ENCODE results near the gene DNAAF5. TPM values are rescaled to one million over a fixed set of nuclear protein-coding genes. Genes with fewer than 3 reads are reported as not detected.

The DNAAF5 gene
- total and polyA plus RNA-seq, 2 of the 13 experiments (the other 11 are each of a cell fraction or from before 2014, with no cell fraction given) = 11.9 to 21.5 TPM

GRCh38 chr7:786472-787255 is 60.2 kb downstream of the DNAAF5 start:
- no peak overlapping the region for H3K4me3 ChIP-seq (replicated peaks in 1 of 3; ENCODE audit: insufficient read depth in 1 of 3, low read depth in 2 of 3, low read length in 3 of 3)
- no peaks in the 10 kb centered on the region for H4K20me1 ChIP-seq (ENCODE audit: insufficient read depth, low read length)
- ATAC-seq (peak; percentile 83), FAIRE-seq (peak; percentile 28), DNase-seq (ENCODE audit: low spot score) (peak; percentile 39)
- H2AFZ ChIP-seq (ENCODE audit: low read length) = no peak overlapping the region
- intact Hi-C loops (cut with micrococcal nuclease; ENCODE audit: unreplicated experiment) = loop anchor here (1.0 kb wide), 2 partner anchors 26 to 87 kb away; no protein-coding TSS in a partner anchor
- H3K36me3 ChIP-seq (replicated peaks in 1 of 2; ENCODE audit: control insufficient read depth in 1 of 2, insufficient read depth in 2 of 2, low read length in 2 of 2) = peaks cover 9 to 31% of the 10 kb centered on the region in 2 experiments; a peak in 4 of 5 replicates
- ChIA-PET POLR2A (interaction anchor here (0.5 kb wide), 1 partner anchor 26 kb away, joined by 3 read pairs; no protein-coding TSS in a partner anchor), CTCF (ENCODE audit: low intra/inter-chr PET ratio, low total read pairs) (interaction anchor here (1.3 to 4.2 kb wide), 2 partner anchors 50 to 87 kb away, joined by 3 to 23 read pairs; no protein-coding TSS in a partner anchor)
- H3K9me3 ChIP-seq (ENCODE audit: low read length) = no peaks in the 10 kb centered on the region
- H3K4me2 ChIP-seq (ENCODE audit: low read depth, low read length) = no peak overlapping the region
- no TSS peak for BruUV-seq (replicated peaks)
- no peaks in the 10 kb centered on the region for H3K27me3 ChIP-seq (ENCODE audit: control insufficient read depth in 1 of 2, insufficient read depth in 2 of 2, low read length in 2 of 2)
- no peaks in the 10 kb centered on the region for H3K79me2 ChIP-seq (ENCODE audit: insufficient read depth, low read length)
- H3K4me1 ChIP-seq (ENCODE audit: insufficient read depth, low read length) = no peaks in the 10 kb centered on the region
- H3K9ac ChIP-seq (ENCODE audit: insufficient read depth, low read depth, low read length) = no peak overlapping the region
- in situ Hi-C loops (cut with HindIII; ENCODE audit: extremely low pct_ligation_motif_present, low pct_unique_long_range_greater_than_20kb) = loop anchor here (5.0 kb wide), 1 partner anchor 86 kb away; no protein-coding TSS in a partner anchor
- no peak overlapping the region for H3K27ac ChIP-seq (ENCODE audit: extremely low read length, insufficient read depth, low read length)
- 82% methylated on average over 8 of the region's 11 CpGs for WGBS (ENCODE audit: low lambda C conversion rate)
- TF ChIP-seq SIX1 (CRISPR knock-in tag; IDR thresholded peaks at IDR 0.05; ENCODE audit: borderline replicate concordance) = no peak
- TF ChIP-seq RAD21 (CRISPR knock-in tag; IDR thresholded peaks at IDR 0.05) = peak; percentile 71; the same call in 1 of the 2 replicates
- TF ChIP-seq, protein P1, sequence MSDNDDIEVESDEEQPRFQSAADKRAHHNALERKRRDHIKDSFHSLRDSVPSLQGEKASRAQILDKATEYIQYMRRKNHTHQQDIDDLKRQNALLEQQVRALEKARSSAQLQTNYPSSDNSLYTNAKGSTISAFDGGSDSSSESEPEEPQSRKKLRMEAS (IDR thresholded peaks at IDR 0.05) = no peak; the same call in 1 of the 2 replicates
- TF ChIP-seq, protein P2, sequence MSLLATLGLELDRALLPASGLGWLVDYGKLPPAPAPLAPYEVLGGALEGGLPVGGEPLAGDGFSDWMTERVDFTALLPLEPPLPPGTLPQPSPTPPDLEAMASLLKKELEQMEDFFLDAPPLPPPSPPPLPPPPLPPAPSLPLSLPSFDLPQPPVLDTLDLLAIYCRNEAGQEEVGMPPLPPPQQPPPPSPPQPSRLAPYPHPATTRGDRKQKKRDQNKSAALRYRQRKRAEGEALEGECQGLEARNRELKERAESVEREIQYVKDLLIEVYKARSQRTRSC (CRISPR knock-in tag; IDR thresholded peaks at IDR 0.05; ENCODE audit: low read depth) = no peak
- TF ChIP-seq HNRNPH1 (optimal IDR thresholded peaks at IDR 0.05; ENCODE audit: low read depth, low read length) = no peak
- peak; percentile 93 for TF ChIP-seq CTCF (CRISPR knock-in tag; IDR thresholded peaks at IDR 0.05)
- no peak for TF ChIP-seq GRHL1 (CRISPR knock-in tag; conservative IDR thresholded peaks at IDR 0.05)
- no peak for TF ChIP-seq NR2F2 (IDR thresholded peaks at IDR 0.05; ENCODE audit: borderline replicate concordance, low read depth)
- no peak for TF ChIP-seq ZNF75D (CRISPR knock-in tag; IDR thresholded peaks at IDR 0.05; ENCODE audit: borderline replicate concordance)
- TF ChIP-seq POGZ (CRISPR knock-in tag; IDR thresholded peaks at IDR 0.05) = no peak
- no peak for TF ChIP-seq GLI4 (CRISPR knock-in tag; IDR thresholded peaks at IDR 0.05; ENCODE audit: borderline replicate concordance)
- TF ChIP-seq SMC3 (IDR thresholded peaks at IDR 0.05; ENCODE audit: low read length) = peak; percentile 86
- peak; percentile 35 for TF ChIP-seq ZNF687 (CRISPR knock-in tag; IDR thresholded peaks at IDR 0.05)
- peak; percentile 36 for TF ChIP-seq TEAD3 (CRISPR knock-in tag; optimal IDR thresholded peaks at IDR 0.05; ENCODE audit: borderline replicate concordance)

All from HepG2 (cell line).